Peyer's patch (tissue), 4 donors: ENCODE data around the gene RBM19. TPM values are rescaled to one million over a fixed set of nuclear protein-coding genes. Genes with fewer than 3 reads are reported as not detected.

Source experiments
- DNase-seq, 3 donors: peaks; one replicate each; pipeline ENCODE4 v3.0.0-alpha.2; 2017 to 2019
- H3K27ac ChIP-seq, 4 donors: fragments of 200-600 bp; sonication (generic); one replicate each; pipeline ENCODE4 v1.5.1; 2016 to 2019
- H3K27me3 ChIP-seq, 2 donors: fragments of 200-600 bp; sonication (generic); one replicate each; pipeline ENCODE4 v1.5.1; 2019
- H3K36me3 ChIP-seq, 3 donors: fragments of 200-600 bp; sonication (generic); one replicate each; pipeline ENCODE4 v1.5.1; 2016 to 2019
- H3K4me1 ChIP-seq, 4 donors: fragments of 200-600 bp; sonication (generic); one replicate each; pipeline ENCODE4 v1.5.1; 2016 to 2019
- H3K4me3 ChIP-seq, 4 donors: fragments of 200-600 bp; sonication (generic); 1 replicate in 3 of 4; 2 replicates in 1 of 4; pipeline ENCODE4 v1.5.1; 2016 to 2019; ENCODE audit warnings: mild to moderate bottlenecking in 1 of 4
- H3K9me3 ChIP-seq, 4 donors: fragments of 200-600 bp; sonication (generic); one replicate each; pipeline ENCODE4 v1.5.1; 2016 to 2019; ENCODE audit warnings: mild to moderate bottlenecking in 1 of 4
- CTCF ChIP-seq, 6 experiments: fragments of 450-650 bp in 4 of 6; fragments of 200-600 bp in 2 of 6; sonication (generic) in 1 of 6; IDR thresholded peaks; one replicate each; pipeline ENCODE4 v1.5.1; 2017 to 2019; ENCODE audit warnings: antibody characterized with exemption in 6 of 6, mild to moderate bottlenecking in 3 of 6, moderate library complexity in 1 of 6
- POLR2A ChIP-seq, 2 donors: fragments of 450-650 bp; IDR thresholded peaks; one replicate each; pipeline ENCODE4 v1.5.1; 2017; ENCODE audit warnings: antibody characterized with exemption in 2 of 2, mild to moderate bottlenecking in 2 of 2, moderate library complexity in 2 of 2
- total RNA-seq, 4 donors: library from RNA; depleted of rRNA; stranded (reverse); fragments of >200 nt; gene quantifications; one replicate each; pipeline ENCODE4 v1.1.0, GENCODE V29; 2016

The RBM19 gene
- total RNA-seq, 4 donors from 2014 or later = 20.7 to 178 (median 48.0) TPM

GRCh38 chr12:113804961-113805600 is 161.0 kb downstream of the RBM19 start:
- no peak for DNase-seq
- Histone ChIP-seq H3K27ac (no peak overlapping the region), H3K36me3 (no peaks in the 10 kb centered on the region), H3K4me3 (no peak overlapping the region), H3K9me3 (peaks cover 0 to 5% (median 0%) of the 10 kb centered on the region in 4 donors), H3K4me1 (no peaks in the 10 kb centered on the region), H3K27me3 (no peaks in the 10 kb centered on the region)
- TF ChIP-seq POLR2A (IDR thresholded peaks at IDR 0.05) (no peak), CTCF (IDR thresholded peaks at IDR 0.05) (no peak)

DNA sequence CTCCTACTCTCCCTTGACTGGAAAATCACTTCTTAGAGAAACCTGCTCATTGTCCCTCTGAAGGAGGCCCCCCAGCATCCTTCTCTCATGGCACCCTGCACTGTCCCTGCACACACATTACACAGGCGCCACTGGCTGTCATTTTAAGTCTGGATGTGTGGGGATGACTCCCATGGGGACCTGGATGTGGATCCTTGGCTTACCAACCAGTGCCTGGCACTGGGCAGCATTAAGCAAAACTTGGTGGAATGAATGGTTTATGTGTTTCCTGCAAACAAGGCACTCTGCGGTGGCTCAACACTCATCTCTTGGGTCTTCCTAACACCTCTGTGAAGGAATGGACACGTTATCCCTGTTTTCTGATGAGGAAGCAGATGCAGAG is 162.4 kb downstream of the RBM19 start:
- Histone ChIP-seq H3K27ac (no peak overlapping the region), H3K9me3 (peaks cover 0 to 5% (median 0%) of the 10 kb centered on the region in 4 donors), H3K27me3 (no peaks in the 10 kb centered on the region), H3K4me1 (no peaks in the 10 kb centered on the region), H3K4me3 (no peak overlapping the region), H3K36me3 (no peaks in the 10 kb centered on the region)
- no peak for DNase-seq
- TF ChIP-seq POLR2A (IDR thresholded peaks at IDR 0.05) = no peak
- TF ChIP-seq CTCF (IDR thresholded peaks at IDR 0.05) = no peak

DNA sequence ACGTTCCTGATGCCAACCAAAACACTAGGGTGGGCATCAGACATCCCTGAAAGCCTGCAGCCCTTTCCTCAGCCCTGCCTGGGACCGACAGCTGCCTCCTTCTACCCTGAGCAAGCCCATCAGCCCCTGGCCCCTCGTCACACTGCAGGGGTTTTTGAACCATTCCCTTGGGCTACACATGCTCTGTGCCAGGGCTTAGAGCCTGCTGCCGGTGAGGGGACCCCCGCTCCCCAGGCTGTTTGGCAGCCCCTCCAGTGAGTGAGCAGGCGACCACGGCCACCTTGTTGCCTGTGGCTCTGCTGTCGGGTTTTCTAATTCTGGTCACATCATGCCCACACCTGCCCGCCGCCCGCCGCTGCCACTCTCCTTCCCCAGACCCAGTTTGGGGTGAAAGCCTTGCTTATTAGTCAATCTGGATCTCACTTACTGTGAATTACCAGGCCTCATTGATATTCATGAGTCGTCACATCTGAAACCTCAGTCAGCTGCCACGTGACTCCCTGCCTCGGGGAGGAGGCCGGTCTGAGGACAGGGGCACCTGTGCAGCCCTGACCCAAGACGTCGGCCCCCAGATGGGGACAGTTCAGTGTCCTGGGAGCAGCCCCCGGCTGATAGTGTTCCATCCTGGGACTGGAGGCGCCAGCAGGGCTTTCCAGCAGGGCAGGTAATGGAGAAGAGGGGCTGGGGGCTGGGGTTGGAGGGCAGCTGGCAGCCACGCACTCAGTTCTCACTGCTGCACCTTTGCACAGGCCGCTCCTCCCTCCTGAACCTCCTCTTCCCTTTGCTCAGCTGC is 163.0 kb downstream of the RBM19 start:
- Histone ChIP-seq H3K4me3 (no peak overlapping the region), H3K4me1 (no peaks in the 10 kb centered on the region), H3K9me3 (peaks cover 0 to 5% (median 0%) of the 10 kb centered on the region in 4 donors), H3K36me3 (no peaks in the 10 kb centered on the region), H3K27me3 (no peaks in the 10 kb centered on the region), H3K27ac (no peak overlapping the region)
- TF ChIP-seq POLR2A (IDR thresholded peaks at IDR 0.05) (no peak), CTCF (IDR thresholded peaks at IDR 0.05) (no peak)
- DNase-seq = no peak

DNA sequence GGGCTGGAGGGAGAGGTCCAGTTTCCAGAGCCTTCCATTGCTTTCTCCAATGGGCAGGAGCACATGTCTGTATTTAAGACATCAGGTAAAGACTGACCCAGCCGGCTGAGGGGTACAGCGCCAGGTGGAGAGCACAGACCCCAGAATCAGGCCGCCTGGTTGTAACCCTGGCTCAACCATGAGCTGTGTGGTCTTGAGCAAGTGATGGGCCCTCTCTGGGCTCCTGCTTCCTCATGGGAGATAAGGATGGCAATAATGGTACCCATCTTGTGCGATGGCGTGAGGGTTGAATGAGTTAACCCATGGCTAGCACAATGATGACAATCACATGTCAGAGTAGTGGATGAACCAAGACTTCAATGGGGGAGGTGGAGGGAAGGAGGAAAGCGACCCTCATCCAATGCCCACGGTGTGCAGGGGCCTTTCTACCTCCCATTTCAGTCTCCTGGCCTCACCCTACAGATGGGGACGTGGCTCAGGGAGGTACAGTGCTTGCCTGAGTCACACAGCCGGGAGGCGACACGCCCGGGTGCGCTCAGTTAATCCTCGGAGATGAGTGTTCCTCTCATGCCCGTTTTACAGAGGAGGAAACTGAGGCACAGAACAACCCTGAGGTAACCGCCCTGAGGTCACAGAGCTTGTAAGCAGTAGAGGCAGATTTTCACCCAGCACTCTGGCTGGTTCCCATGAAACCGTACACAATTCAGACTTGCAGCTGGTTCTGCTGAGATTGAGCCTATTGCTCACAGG is 163.9 kb downstream of the RBM19 start:
- Histone ChIP-seq H3K27ac (no peak overlapping the region), H3K27me3 (no peaks in the 10 kb centered on the region), H3K4me1 (no peaks in the 10 kb centered on the region), H3K9me3 (peaks cover 0 to 5% (median 0%) of the 10 kb centered on the region in 4 donors), H3K36me3 (no peaks in the 10 kb centered on the region), H3K4me3 (no peak overlapping the region)
- TF ChIP-seq CTCF (IDR thresholded peaks at IDR 0.05) = no peak
- TF ChIP-seq POLR2A (IDR thresholded peaks at IDR 0.05) = no peak
- DNase-seq = no peak

- no peak overlapping the region for H3K4me3 ChIP-seq
Measured at GRCh38 chr12:113800201-113800600, 165.9 kb downstream of the RBM19 start.

More at GRCh38 chr12:113800201-113800600, 165.9 kb downstream of the RBM19 start:
- H3K36me3 ChIP-seq = no peaks in the 10 kb centered on the region
- H3K27ac ChIP-seq = no peak overlapping the region
- no peaks in the 10 kb centered on the region for H3K9me3 ChIP-seq
- no peaks in the 10 kb centered on the region for H3K27me3 ChIP-seq
- no peaks in the 10 kb centered on the region for H3K4me1 ChIP-seq
- no peak for DNase-seq
- TF ChIP-seq POLR2A (IDR thresholded peaks at IDR 0.05) (no peak), CTCF (IDR thresholded peaks at IDR 0.05) (no peak)
